CD14-positive monocyte (primary cell): ENCODE data around the gene VEPH1. TPM values are rescaled to one million over a fixed set of nuclear protein-coding genes. Genes with fewer than 3 reads are reported as not detected.

Experiments
- DNase-seq, 3 donors: peaks; one replicate each; pipeline ENCODE4 v3.0.0-alpha.2; 2011 to 2022
- H2AFZ ChIP-seq: 2 replicates; pipeline ENCODE4 v1.6.0; 2012; ENCODE audit warnings: mild to moderate bottlenecking, low read depth, low read length, inconsistent platforms; ENCODE audit not compliant: insufficient read depth, poor library complexity, severe bottlenecking
- H3K27ac ChIP-seq, 2 donors: 1 replicate in 1 of 2; 2 replicates in 1 of 2; pipeline ENCODE4 v1.5.1; 2012 to 2013; ENCODE audit warnings: low read length in 2 of 2, control low read depth in 1 of 2, inconsistent platforms in 1 of 2, low read depth in 1 of 2, mild to moderate bottlenecking in 1 of 2
- H3K27me3 ChIP-seq, 2 donors: one replicate each; pipeline versions ENCODE4 v1.6.0 to v1.6.1; 2011 to 2013; ENCODE audit warnings: low read length in 2 of 2; ENCODE audit not compliant: control insufficient read depth in 2 of 2, insufficient read depth in 2 of 2
- H3K36me3 ChIP-seq, 2 donors: replicated peaks in 1 of 2; 1 replicate in 1 of 2; 2 replicates in 1 of 2; pipeline versions ENCODE4 v1.5.1 to v1.6.1; 2012 to 2013; ENCODE audit warnings: low read length in 2 of 2, control low read depth in 1 of 2, inconsistent platforms in 1 of 2, mild to moderate bottlenecking in 1 of 2; ENCODE audit not compliant: insufficient read depth in 2 of 2, control insufficient read depth in 1 of 2
- H3K4me1 ChIP-seq, 2 donors: 1 replicate in 1 of 2; 2 replicates in 1 of 2; pipeline versions ENCODE4 v1.5.1 to v1.6.1; 2012 to 2013; ENCODE audit warnings: low read length in 2 of 2, control low read depth in 1 of 2, inconsistent platforms in 1 of 2, mild to moderate bottlenecking in 1 of 2, moderate library complexity in 1 of 2; ENCODE audit not compliant: insufficient read depth in 2 of 2, control insufficient read depth in 1 of 2
- H3K4me2 ChIP-seq: replicated peaks from 2 replicates; pipeline ENCODE3; 2012; ENCODE audit warnings: low read length, moderate library complexity, mild to moderate bottlenecking; ENCODE audit not compliant: poor library complexity, severe bottlenecking; ENCODE audit errors: extremely low read depth
- H3K4me3 ChIP-seq, 3 experiments: fragments of 200-600 bp in 1 of 3; sonication (generic) in 1 of 3; replicated peaks in 1 of 3; 1 replicate in 2 of 3; 2 replicates in 1 of 3; pipeline ENCODE4 v1.5.1; 2011 to 2013; ENCODE audit warnings: low read length in 3 of 3, mild to moderate bottlenecking in 3 of 3, control low read depth in 2 of 3, low read depth in 2 of 3, inconsistent platforms in 1 of 3, moderate library complexity in 1 of 3
- H3K79me2 ChIP-seq: 2 replicates; pipeline ENCODE4 v1.6.0; 2012; ENCODE audit warnings: mild to moderate bottlenecking, control low read depth, inconsistent platforms, low read length, moderate library complexity; ENCODE audit not compliant: insufficient read depth
- H3K9ac ChIP-seq: 2 replicates; pipeline ENCODE4 v1.6.0; 2017; ENCODE audit warnings: low read length, mild to moderate bottlenecking; ENCODE audit not compliant: insufficient read depth, poor library complexity, severe bottlenecking
- H3K9me3 ChIP-seq, 2 donors: replicated peaks in 1 of 2; 1 replicate in 1 of 2; 2 replicates in 1 of 2; pipeline versions ENCODE4 v1.5.1 to v1.6.1; 2012 to 2013; ENCODE audit warnings: low read length in 2 of 2, control low read depth in 1 of 2; ENCODE audit not compliant: control insufficient read depth in 1 of 2, insufficient read depth in 1 of 2
- H4K20me1 ChIP-seq: 2 replicates; pipeline ENCODE4 v1.6.0; 2012; ENCODE audit warnings: mild to moderate bottlenecking, low read length, control low read depth, moderate library complexity; ENCODE audit not compliant: insufficient read depth
- H3K27ac Mint-ChIP-seq, 7 donors: one replicate each; pipeline ENCODE4 v1.8.0; 2020; ENCODE audit warnings: mild to moderate bottlenecking in 7 of 7, mixed read lengths in 7 of 7, moderate library complexity in 6 of 7, inconsistent platforms in 2 of 7
- H3K27me3 Mint-ChIP-seq, 3 donors: one replicate each; pipeline ENCODE4 v1.8.0; 2021 to 2022; ENCODE audit warnings: low read depth in 3 of 3, mild to moderate bottlenecking in 3 of 3, mixed read lengths in 3 of 3, moderate library complexity in 3 of 3, inconsistent platforms in 1 of 3
- H3K36me3 Mint-ChIP-seq, 2 donors: one replicate each; pipeline ENCODE4 v1.8.0; 2020; ENCODE audit warnings: mixed read lengths in 2 of 2, inconsistent platforms in 1 of 2, mild to moderate bottlenecking in 1 of 2
- H3K4me1 Mint-ChIP-seq: one replicate; pipeline ENCODE4 v1.8.0; 2020; ENCODE audit warnings: mild to moderate bottlenecking, mixed read lengths
- H3K4me3 Mint-ChIP-seq, 2 donors: one replicate each; pipeline ENCODE4 v1.8.0; 2020; ENCODE audit warnings: mild to moderate bottlenecking in 2 of 2, mixed read lengths in 2 of 2, moderate library complexity in 1 of 2
- H3K9me3 Mint-ChIP-seq, 7 donors: one replicate each; pipeline ENCODE4 v1.8.0; 2020 to 2022; ENCODE audit warnings: mixed read lengths in 7 of 7, mild to moderate bottlenecking in 6 of 7, moderate library complexity in 6 of 7, inconsistent platforms in 2 of 7
- WGBS: methylation state at CpG from one replicate; pipeline ENCODE4 v1.1.5; 2013; ENCODE audit warnings: missing lambda C conversion rate; ENCODE audit not compliant: insufficient coverage; 5-methylcytosine and 5-hydroxymethylcytosine counted together
- intact Hi-C, 2 donors: fragments of 100-400 bp; cut with micrococcal nuclease; formaldehyde crosslinking; loops; one replicate each; pipeline versions ENCODE4 v1.15.0 to v1.15.1; 2023
- polyA plus RNA-seq, 3 donors: library from polyadenylated mRNA; depleted of rRNA in 1 of 3; unstranded in 2 of 3; stranded (reverse) in 1 of 3; fragments of 300-500 nt in 2 of 3; fragments of >200 nt in 1 of 3; fragmentation: Illumina TruSeq in 2 of 3; gene quantifications; 1 replicate in 2 of 3; 2 replicates in 1 of 3; pipeline ENCODE4 v1.2.3, GENCODE V29; 2012 to 2021
- TF ChIP-seq, protein P1 (sequence below): fragments of 200-600 bp; IDR thresholded peaks from one replicate; pipeline ENCODE4 v1.8.0; 2022; ENCODE audit warnings: antibody characterized with exemption, mild to moderate bottlenecking

Gene VEPH1
- polyA plus RNA-seq, 3 donors = 0.44 TPM; not detected in 2

DNA sequence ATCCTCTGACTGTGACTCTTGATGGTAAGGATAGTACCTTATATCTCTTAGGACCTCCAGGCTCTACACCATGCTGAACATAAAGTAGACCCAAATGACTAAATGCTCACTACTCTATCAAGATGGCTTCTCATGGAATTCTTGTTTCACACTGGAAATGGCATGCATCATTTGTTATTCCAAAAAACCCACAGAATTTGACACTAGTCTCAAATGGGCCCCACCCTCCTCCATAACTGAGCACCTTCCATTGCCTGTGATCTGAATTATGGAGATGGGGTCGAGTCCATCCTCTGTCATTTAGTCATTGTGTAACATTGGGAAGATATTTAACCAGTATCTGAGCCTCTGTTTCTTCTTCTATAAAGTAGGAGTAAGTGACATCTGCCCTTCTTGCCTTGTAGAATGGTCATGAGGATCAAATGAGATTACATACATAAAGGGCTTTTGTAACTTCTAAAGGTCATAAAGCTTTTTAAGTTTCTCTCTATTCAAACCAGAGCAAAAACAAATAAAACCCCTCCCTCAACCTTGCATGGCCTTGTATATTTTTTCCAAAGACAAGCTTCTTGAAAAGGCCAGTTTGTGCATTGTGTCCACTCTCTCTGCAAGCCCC, 123.6 kb downstream of the VEPH1 start:
- TF ChIP-seq, protein P1, sequence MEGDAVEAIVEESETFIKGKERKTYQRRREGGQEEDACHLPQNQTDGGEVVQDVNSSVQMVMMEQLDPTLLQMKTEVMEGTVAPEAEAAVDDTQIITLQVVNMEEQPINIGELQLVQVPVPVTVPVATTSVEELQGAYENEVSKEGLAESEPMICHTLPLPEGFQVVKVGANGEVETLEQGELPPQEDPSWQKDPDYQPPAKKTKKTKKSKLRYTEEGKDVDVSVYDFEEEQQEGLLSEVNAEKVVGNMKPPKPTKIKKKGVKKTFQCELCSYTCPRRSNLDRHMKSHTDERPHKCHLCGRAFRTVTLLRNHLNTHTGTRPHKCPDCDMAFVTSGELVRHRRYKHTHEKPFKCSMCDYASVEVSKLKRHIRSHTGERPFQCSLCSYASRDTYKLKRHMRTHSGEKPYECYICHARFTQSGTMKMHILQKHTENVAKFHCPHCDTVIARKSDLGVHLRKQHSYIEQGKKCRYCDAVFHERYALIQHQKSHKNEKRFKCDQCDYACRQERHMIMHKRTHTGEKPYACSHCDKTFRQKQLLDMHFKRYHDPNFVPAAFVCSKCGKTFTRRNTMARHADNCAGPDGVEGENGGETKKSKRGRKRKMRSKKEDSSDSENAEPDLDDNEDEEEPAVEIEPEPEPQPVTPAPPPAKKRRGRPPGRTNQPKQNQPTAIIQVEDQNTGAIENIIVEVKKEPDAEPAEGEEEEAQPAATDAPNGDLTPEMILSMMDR = no peak
- Histone ChIP-seq H3K9me3 (no peaks in the 10 kb centered on the region), H4K20me1 (no peaks in the 10 kb centered on the region), H3K9ac (no peak overlapping the region), H3K4me1 (no peaks in the 10 kb centered on the region), H3K27me3 (no peaks in the 10 kb centered on the region), H2AFZ (no peak overlapping the region), H3K27ac (no peak overlapping the region), H3K36me3 (no peaks in the 10 kb centered on the region), H3K79me2 (no peaks in the 10 kb centered on the region), H3K4me3 (no peak overlapping the region), H3K4me2 (no peak overlapping the region)
- no peaks in the 10 kb centered on the region for H3K4me1 Mint-ChIP-seq
- H3K27me3 Mint-ChIP-seq = peaks cover 0 to 1% (median 0%) of the 10 kb centered on the region in 3 donors
- H3K4me3 Mint-ChIP-seq = no peak overlapping the region
- DNase-seq = no peak
- peaks cover 0 to 2% (median 0%) of the 10 kb centered on the region in 7 donors for H3K9me3 Mint-ChIP-seq
- H3K27ac Mint-ChIP-seq = no peak overlapping the region
- intact Hi-C loops = no loop called here
- H3K36me3 Mint-ChIP-seq = no peaks in the 10 kb centered on the region
- WGBS = no CpG with 5 or more reads among the region's 1 CpG

DNA sequence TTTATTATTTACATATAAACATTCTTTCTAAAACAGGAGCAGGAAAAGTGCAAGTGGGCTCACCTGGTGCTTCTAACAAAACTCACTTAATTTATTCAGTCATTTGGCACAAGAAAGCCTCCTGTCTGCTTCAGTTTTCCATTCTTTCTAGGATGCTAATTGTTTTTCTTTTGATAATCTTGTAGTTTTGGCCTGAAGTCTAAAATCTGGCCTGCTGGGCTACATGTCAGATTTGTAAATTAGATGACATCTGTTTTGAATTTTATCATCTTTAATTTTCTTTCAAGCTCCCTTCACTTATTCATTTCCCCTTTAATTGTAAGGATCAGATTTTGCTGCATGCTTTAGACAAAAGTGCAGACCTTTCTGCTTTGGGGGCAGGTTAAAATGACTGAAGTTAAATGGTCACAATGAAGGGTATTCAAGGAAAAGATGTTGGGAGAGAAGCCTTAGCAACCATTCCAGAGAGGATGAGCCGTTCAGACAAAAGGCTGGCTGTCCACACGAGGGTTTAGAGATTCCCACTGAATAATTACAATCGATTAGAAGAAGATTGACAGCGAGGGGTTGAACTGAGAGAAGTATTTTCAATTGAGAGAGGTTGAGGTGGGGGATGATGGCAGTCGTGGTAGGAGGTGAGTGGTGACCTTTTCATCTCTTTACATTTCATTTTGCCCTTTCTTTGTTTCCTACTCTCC, 126.5 kb downstream of the VEPH1 start:
- Histone ChIP-seq H3K9ac (no peak overlapping the region), H3K4me1 (no peaks in the 10 kb centered on the region), H3K36me3 (no peaks in the 10 kb centered on the region), H3K27ac (no peak overlapping the region), H3K4me3 (no peak overlapping the region), H3K27me3 (no peaks in the 10 kb centered on the region), H3K4me2 (no peak overlapping the region), H4K20me1 (no peaks in the 10 kb centered on the region), H3K79me2 (no peaks in the 10 kb centered on the region), H3K9me3 (no peaks in the 10 kb centered on the region), H2AFZ (no peak overlapping the region)
- no peak overlapping the region for H3K27ac Mint-ChIP-seq
- no peaks in the 10 kb centered on the region for H3K4me1 Mint-ChIP-seq
- no peaks in the 10 kb centered on the region for H3K36me3 Mint-ChIP-seq
- no peak overlapping the region for H3K4me3 Mint-ChIP-seq
- 100% methylated on average over 1 of the region's 5 CpGs for WGBS
- TF ChIP-seq, protein P1 = no peak
- intact Hi-C loops = no loop called here
- H3K27me3 Mint-ChIP-seq = peaks cover 0 to 1% (median 0%) of the 10 kb centered on the region in 3 donors
- DNase-seq = no peak
- H3K9me3 Mint-ChIP-seq = peaks cover 0 to 2% (median 0%) of the 10 kb centered on the region in 7 donors
